GM18517 (cell line): ENCODE measurements around the gene NUP205.
"Not testable (repeated sequence)": the region's sequence is repeated elsewhere in the genome, so short reads cannot be mapped to it uniquely, and the experiment has no call there.

ENCODE experiments used
- ATAC-seq: cut with Tn5 transposase; IDR thresholded peaks from one replicate; pipeline ENCODE4 v1.9.1; 2021; ENCODE audit warnings: mild to moderate bottlenecking, moderate library complexity; ENCODE audit not compliant: unreplicated experiment

NUP205 gene

DNA sequence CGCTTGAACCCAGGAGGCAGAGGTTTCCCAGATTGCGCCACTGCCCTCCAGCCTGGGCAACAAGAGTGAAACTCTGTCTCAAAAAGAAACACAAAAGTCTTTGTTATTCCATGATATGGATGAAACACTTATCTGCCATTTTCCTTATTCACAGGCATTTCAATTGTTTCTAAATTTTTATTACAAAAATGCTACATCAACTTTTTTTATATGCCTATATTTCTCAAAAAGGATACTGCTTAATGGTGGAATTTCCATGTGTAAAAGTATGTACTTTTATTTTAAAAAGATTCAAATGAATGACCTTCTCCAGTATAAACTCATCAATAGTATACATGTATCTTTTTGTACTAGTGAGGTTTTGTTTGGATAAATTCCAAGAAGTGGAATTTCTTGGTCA is 62.7 kb downstream of the NUP205 start:
- ATAC-seq = no peak

DNA sequence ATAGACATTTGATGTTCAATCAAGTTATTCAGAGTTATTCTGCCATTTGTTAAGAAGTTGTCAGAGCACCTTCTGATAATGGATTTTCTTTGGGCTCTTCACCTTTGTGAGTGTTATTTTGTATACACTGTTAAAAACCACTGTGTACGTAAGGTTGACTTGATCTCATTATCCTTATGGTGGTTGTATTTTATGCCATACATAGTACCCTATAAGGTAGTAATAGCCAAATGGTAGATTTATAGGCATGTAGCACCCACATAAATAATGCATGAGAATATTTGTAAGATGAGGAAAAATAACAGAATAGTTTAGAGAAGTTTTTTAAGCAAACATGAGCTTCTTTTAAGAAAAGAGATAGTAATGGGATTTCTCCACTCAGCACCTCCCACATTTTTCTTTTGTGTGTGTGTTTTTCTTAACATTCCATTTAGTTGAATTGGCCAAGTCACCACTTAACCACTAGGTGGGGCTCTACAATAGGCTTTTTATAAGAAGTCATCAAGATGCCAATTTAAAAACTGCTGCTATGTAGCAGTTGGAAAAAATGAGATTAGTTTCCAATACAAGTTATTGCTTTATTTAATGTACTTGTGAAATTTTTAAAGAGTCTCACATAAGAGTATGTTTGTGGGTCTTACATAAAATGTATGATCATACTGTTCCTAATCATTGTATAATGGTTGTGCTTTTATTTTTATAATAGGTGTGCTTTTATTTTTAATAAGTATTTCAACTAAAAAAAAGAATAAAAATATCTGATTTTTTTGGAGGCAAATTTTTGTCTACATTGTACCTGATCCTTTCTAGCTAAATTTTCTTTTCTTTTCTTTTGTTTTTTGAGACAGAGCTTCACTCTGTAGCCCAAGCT is 63.5 kb downstream of the NUP205 start:
- ATAC-seq = no peak

DNA sequence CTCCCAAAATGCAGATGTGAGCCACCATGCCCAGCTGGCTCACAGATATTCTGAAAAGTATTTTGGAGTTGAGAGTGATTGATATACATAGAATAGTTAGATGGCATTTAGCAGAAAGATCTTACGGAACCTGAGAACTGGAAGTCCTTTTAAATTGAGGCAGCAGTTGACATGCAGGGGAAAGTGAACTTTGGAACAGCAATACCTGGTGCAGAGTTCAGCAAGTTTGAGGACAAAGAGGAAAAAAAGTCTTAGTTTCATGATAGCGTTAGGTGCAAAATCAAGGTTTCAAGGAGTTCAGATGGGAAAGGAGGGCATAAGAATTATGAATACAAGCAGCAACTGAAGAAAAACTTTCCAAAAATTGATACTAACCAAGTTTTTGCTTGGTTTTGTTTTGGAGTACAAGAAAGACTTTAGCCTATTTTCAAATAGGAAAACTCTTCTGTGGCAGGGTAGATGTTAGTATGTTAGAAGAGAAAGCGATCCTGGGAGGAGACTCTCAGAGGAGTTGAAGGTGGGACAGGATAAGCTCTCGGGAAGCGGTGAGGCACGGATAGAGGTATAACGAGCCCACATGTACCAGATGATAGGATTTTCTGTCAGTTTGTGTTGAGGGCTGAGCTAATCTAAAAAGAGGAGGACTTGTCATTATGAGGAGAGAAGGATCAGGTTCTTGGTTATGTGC is 76.6 kb downstream of the NUP205 start:
- no peak for ATAC-seq

DNA sequence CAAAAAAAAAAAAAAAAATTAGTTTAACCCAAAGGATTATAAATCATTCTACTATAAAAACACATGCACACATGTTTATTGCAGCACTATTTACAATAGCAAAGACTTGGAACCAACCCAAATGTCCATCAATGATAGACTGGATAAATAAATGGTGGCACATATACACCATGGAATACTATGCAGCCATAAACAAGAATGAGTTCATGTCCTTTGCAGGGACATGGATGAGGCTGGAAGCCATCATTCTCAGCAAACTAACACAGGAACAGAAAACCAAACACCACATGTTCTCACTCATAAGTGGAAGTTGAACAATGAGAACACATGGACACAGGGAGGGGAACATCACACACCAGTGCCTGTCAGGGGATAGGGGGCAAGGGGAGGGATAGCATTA is 82.0 kb downstream of the NUP205 start:
- not testable (repeated sequence) for ATAC-seq

DNA sequence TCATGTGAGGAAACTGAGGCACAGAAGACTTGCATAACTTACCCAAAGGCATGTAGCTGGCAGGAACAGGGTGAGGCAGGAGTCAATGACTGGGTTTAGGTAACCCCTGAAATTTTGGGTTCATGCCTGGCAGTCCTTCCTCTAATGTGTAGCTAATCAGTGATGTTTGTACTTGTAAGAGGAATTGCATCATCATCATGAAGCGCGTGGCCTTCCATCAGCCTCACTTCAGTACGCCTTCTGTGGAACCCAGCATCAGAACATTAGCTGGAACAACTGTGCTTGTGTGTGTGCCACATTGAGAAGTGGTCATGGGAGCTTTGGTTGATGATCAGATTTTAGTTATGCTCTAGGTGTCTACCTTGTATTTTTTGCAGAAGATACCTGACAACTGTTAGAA is 86.4 kb downstream of the NUP205 start:
- no peak for ATAC-seq

DNA sequence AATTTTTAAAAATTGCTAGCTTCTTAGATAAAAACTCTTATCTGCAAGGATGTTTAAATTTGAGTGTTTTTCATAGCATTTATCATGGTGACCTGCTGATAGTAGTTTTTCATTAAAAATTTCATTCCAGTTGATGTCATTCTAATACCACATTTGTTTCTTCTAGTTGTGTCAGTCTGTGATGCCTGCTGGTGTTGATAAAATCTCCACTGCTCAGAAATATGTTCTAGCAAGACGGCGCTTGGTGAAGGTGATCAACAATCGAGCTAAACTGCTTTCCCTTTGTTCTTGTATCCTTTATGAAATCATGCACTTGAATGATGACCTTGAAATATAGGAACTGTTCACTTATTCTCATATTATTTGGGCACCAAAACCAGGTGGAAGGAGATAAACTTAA is 87.0 kb downstream of the NUP205 start:
- no peak for ATAC-seq

DNA sequence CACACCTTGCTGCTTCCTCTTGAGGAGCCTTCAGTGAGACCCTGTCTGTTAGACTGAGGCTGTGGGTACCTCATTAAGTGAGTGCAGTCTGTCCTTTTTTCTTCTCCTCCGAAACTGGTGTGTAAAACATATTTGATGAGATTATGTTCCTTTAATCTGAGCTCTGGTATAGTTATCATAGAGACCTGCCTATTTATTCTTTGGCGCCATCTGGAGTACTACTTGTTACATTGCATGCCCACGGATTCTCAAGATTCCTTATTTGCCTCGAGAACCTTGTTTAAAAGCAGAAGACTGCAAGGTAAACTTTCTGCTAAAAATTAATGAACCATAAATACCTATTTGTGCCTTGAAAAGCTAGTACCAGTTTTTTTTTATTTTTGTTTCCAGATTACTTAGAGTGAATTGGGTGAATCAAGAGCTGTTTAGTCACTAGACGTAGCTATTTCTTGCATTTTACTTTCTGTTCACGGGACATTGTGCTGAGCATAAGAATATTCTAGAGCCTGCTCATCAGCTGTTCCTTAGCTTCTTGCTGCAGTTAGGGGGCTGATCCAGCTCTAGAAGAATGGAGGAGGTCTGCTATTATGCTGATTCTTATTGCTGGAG is 87.7 kb downstream of the NUP205 start:
- ATAC-seq = no peak

DNA sequence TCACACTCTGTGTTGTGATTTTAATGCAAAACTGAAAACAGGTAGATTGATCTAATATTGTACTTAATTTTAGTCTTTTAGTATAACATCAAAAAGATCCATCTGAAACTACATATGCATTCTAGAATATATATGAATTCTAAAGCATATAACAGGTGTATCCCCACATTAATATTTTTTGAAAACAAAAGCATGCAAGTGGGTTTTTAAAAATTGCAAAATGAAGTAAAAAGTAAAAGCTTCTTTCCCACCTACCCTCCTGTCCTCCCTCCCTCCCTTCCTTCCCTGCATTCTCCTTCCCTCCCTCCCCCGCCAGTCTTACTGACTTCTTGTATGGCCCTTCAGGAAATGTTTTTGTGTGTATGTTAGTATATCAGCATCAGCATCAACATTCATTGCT is 90.0 kb downstream of the NUP205 start:
- ATAC-seq = no peak

DNA sequence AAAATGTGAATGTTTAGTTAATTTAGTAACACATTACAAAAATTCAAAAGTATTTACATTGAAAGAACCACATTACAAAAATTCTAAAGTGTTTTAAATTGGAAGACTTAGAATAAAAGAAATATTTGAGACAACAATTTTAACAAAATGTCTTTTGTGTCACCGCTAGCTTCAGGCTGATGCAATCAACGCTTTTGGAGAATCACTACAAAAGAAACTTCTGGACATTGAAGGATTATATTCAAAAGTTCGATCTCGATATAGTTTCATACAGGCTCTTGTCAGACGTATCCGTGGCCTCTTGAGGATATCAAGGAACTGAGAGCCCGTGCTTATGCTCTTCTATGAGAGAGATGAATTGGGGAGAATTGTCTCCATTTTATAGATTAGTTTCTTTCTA is 90.5 kb downstream of the NUP205 start:
- ATAC-seq = no peak

DNA sequence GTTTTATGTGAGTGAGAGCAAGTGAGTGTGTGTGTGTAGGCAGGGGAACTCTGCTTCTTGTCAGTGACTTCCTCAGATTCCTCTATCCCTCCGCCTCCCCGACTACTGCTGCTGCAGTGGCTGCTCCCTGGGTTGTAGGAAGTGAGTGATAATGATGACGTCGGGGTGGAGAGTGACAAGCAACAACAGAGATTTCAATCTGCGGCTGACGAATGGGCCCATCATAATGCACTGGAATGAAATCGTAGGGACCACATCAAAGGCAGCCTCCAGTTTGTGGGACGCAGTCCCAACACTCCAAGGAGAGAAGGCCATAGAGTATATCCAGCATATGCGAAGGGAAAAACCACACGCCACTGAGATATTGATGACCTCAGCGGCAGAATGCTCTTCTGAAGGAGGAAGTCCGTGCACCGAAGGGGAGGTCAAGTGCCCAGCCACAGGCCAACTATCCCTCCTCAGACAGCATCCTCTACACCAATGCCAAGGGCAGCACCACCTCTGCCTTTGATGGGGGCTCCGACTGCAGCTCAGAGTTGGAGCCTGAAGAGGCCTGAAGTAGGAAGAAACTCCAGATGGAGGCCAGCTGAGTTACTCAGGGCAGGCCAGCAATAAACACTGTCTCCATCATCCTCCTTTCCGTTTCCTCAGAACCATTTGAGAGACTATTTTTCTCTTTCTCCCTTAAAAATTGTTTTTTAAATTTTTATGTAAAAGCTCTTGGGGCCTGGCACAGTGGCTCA is 93.3 kb downstream of the NUP205 start:
- ATAC-seq = no peak

DNA sequence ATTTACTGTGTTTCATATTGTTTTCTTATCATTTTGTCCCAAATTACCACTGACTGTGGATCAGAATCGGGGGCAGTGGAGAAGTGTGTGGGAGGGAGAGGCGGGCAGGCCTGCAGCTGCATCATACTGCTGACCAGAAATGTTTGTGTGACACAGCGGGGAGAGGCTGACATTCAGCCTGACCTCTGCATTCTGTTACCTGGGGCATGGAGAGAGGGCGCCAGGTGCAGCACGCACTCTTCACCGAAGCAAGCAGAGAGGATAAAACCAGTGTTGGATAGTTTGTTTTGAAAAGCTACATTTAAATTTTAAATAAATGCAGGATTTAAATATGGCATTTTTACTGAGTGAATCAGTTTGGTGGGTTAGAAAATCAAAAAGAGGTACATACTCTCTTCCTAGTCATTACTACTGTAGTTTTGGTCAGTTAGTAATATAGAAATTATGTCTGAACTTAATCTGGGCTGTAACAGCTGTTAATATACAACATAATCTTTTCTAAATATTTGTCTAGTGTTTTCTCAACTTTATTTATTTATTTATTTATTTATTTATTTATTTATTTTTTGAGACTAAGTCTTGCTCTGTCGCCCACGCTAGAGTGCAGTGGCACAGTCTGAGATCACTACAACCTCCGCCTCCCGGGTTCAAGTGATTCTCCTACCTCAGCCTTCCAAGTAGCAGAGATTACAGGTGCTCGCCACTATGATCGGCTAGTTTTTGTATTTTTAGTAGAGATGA is 95.8 kb downstream of the NUP205 start:
- ATAC-seq = no peak

DNA sequence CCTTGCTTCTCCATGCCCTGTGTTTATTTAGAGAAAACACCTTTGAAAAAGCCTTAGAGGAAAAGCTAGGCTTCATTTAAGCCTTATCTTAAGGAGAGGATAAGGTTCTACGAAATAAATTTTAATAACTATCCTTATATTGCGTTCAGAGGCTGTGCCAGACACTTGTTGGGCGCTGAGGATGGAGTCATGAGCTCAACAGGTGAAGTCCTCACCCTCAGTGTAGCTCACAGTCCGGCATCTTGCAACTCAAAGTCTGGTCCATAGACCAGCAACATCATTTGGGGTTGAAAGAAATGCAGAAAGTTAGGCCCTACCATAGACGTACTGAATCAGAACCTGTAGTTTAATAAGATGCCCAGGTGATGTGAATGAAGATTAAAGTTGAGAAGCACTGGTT is 100.8 kb downstream of the NUP205 start:
- no peak for ATAC-seq

DNA sequence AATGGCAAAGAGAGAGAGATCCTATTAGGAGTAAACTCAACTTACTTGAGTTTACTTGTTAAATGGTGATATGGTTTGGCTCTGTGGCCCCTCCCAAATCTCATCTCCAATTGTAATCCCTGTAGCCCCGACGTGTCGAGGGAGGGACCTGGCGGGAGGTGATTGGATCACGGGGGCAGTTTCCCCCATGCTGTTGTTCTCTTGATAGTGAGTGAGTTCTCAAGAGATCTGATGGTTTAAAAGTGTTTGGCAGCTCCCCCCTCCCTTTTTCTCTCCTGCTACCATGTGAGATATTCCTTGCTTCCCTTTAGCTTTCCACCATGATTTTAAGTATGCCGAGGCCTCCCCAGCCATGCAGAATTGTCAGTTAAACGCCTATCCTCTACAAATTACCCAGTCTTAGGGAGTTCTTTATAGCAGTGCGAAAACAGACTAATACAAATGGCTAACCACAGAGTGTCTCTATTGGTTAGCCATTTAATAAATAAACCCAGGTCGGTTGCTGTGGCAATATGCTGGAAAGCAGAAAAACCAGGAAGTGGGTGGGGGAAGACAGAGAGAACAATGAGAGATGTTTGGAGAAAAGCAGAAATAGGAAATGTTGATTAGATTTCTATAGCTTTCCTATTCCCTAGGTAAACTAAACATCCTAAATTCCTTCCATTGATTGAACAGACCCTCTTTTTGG is 101.6 kb downstream of the NUP205 start:
- no peak for ATAC-seq

DNA sequence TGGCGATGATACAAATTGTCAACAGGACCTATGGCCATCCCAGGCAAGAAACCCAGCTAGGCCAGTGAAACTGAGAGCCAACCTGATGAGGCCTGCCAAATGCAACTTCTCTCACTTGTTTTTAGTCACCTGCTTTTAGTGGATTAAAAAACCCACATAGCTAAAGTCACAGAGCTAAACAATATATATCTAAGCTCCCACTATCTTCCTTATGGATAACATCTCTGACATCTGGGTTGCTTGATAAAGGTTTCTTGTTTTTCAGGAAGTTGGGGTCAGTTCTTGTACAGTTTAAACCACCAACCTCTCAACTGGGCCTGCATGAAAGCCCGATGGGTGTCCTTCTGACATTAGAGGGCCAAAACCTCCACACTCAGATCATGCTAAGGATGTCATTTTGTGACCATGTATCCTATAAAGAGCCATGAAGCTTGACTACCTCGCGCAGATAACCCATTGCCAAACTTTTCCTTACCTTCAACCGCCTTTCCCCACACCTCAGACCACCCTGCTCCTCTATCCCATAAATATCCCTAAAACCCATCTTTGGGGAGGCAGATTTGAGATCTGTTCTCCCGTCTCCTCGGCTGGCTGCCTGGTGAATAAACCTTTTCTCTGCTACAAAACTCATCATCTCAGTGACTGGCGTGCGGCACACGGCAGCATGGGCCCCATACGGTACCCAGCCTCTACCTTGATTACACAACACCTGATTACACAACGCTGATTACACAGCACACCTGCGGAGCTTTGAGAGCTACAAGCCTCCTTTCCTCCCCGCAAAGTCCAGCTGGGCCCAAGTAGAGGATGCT is 103.8 kb downstream of the NUP205 start:
- no peak for ATAC-seq

DNA sequence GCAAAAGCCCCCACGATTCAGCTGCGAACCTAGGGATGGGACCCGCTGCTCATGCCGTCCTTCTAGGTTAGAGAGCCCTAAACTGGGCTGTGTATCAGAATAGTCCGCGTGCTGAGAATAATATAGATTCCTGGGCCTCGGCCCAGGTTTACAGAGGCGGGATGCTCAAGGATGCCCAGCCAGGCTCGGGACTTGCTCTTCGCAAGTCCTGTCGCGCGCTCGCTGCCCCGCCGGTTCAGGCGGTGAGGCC is 104.3 kb downstream of the NUP205 start:
- no peak for ATAC-seq

DNA sequence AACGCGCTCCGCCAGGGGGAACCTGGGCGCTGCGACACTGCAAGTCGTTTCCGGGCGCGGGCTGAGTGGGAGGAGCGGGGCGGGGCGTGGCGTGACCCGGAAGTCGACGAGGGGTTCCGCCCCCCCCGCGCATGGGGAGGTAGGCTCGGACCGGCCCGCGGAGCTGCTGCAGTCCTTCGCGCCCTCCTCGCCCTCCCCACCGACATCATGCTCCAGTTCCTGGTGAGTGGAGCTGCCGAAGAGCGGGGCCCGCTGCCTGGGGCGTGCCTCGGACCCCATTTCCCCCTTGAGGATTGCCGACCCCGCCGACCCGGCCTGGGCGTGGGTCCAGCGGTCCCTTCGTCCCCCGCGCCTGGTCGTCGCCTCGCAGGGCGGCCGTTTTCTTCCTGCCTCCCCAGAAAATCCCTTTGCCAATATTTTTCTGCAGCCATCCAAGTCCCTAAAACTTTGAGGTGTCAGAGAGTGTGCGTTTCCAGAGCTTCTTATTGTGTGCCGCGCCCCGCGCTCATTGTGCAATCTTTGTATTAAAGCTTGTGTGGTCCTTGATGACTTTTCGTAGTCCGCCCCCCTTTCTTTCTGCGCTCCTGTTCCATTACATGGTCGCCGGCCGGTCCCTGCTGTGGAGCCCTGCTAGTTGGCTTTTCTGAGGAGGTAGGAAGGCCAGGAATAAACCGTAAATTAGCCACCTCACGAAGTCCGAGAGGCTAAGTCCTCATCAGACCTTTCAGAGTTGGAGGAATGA is 104.8 kb downstream of the NUP205 start, which contains the start of gene STMP1:
TSS of gene STMP1 (plus strand) at position 142 of the 742 bp plus-strand sequence.
- peak; percentile 90 for ATAC-seq

DNA sequence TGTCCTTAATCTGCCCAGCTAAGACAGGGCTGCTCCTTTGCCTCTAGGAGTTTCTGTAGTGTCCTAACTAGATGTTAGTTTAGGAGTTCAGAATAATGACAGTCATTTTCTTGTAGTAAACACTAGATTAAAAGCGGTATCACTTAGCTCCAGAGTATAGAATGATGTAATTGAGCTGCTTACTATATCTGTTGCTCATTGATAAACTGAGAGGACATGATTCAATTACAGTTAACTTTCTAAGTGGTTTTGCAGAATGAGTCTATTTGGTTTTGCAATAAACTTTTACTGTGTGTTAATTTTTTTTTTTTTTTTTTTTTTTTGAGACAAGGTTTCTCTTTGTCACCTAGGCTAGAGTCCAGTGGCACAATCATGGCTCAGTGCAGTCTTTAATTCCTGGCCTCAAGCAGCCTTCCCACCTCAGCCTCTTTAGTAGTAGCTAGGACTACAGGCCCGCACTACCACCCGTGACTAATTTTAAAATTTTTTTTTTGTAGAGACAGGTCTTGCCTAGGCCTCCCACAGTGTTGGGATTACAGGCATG is 106.4 kb downstream of the NUP205 start:
- ATAC-seq = no peak

DNA sequence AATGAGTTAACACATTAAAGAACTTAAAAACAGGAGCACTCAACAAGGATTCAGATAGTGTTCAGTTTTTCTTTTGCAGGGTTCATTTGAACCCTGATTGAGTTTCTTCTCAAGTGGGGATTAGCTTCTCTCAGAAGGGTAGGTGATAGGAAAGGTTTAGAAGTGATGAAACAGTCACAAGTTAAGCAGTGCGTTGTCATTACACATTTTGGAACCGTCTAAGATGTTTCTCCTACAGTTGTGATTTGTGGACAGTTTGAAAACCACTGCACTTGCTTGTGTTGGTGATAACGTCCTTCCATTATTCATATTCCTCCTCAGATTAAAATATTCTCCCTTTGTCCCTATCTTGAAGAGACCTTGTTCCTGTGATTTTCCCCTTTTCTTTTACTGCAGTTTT is 107.3 kb downstream of the NUP205 start:
- no peak for ATAC-seq
